ENCODE data around the gene KLK11. TPM values are rescaled to one million over a fixed set of nuclear protein-coding genes. Genes with fewer than 3 reads are reported as not detected.

Gene KLK11
- polyA plus RNA-seq, 1 experiment, result not detected

DNA sequence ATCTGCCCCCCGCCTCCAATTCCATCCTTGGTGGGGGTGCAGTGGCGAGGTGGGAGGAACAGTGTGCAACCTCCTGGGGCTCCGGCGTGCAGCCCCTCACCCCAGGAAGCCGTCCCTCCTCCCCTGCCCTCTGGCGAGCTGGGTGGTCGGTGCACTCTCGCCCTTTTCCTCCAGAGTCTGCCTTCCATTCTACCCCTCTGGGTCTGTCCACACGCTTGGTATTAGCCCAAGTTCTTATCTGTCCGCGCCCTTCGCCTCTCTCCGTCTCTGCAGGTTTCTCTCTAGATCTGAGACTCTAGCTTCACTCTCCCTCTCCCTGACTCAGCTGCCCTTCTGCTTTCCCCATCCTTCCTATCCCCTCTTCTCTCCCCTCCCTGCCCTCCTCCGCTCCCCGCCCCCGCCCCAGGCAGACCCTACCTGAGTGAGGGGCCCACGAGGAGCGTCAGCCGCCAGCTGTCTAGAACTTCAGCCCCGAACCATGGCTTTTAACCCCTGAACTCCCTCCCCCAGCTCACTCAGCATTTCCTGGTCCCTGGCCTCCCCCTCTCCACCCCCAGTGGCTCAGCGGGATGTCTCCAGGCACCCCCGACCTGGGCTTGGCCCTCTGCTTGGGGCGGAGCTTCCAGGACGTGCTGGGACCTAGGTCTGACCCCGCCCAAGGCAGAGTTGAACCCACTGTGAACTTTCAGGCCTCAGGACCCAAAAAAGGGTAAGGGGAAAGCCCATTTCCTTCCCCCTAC is 39.0 kb upstream of the KLK11 start:
- no peak for DNase-seq (ENCODE audit: low read depth)
- TF ChIP-seq, protein P1, sequence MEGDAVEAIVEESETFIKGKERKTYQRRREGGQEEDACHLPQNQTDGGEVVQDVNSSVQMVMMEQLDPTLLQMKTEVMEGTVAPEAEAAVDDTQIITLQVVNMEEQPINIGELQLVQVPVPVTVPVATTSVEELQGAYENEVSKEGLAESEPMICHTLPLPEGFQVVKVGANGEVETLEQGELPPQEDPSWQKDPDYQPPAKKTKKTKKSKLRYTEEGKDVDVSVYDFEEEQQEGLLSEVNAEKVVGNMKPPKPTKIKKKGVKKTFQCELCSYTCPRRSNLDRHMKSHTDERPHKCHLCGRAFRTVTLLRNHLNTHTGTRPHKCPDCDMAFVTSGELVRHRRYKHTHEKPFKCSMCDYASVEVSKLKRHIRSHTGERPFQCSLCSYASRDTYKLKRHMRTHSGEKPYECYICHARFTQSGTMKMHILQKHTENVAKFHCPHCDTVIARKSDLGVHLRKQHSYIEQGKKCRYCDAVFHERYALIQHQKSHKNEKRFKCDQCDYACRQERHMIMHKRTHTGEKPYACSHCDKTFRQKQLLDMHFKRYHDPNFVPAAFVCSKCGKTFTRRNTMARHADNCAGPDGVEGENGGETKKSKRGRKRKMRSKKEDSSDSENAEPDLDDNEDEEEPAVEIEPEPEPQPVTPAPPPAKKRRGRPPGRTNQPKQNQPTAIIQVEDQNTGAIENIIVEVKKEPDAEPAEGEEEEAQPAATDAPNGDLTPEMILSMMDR (IDR thresholded peaks at IDR 0.05; ENCODE audit: insufficient read depth, low read depth, low read length), result no peak
- Histone ChIP-seq H3K4me3 (ENCODE audit: low read depth, low read length) (no peak overlapping the region), H3K27me3 (ENCODE audit: control insufficient read depth, insufficient read depth, low read length) (no peaks in the 10 kb centered on the region), H3K36me3 (ENCODE audit: control insufficient read depth, insufficient read depth, low read length) (no peaks in the 10 kb centered on the region)
- ChIA-PET CTCF (no interaction called here), POLR2A (no interaction called here)

DNA sequence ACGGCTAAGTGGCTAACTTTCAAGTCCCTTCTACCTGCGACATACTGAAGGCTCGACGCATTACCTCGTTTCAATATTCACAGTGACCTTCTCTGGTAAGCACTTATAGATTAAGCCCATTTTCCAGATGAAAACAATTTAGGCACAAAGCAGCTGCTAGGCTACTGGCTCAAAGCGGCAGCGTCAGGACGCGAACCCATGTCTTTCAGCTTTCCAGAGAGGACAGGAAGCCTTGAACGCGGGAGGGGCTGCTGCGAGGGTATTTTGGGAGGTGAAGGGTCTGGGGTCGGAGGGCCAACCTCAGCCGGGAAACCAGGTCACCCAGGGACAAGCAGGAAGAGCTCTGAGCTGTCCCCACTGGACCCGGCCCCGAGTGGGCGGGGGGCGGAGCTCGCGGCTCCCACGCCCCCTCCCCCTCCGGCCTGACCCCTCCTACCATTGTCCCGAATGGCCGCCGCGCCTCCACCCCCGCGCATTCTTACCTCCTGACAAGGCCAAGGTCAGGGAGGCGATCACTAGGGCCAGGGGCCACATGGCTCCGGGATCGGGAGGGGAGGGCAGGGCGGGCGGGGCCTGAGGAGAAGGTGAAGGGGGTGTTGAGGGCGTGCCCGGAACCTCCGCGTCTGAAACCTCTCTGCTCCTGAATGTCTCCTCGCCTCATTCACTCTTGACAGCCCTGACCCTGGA is 38.3 kb upstream of the KLK11 start, which contains the start of gene KLK13:
Gene KLK13 (minus strand): TSS at position 559 of the 687 bp plus-strand sequence. CDS start 25 bp downstream, at position 534.
- CTCF ChIA-PET, result no interaction called here
- DNase-seq (ENCODE audit: low read depth), result no peak
- TF ChIP-seq, protein P1 (IDR thresholded peaks at IDR 0.05; ENCODE audit: insufficient read depth, low read depth, low read length), result no peak
- POLR2A ChIA-PET, result no interaction called here
- H3K36me3 ChIP-seq (ENCODE audit: control insufficient read depth, insufficient read depth, low read length), result no peaks in the 10 kb centered on the region
- H3K4me3 ChIP-seq (ENCODE audit: low read depth, low read length), result no peak within 1 kb of the TSS
- H3K27me3 ChIP-seq (ENCODE audit: control insufficient read depth, insufficient read depth, low read length), result no peaks in the 10 kb centered on the region

DNA sequence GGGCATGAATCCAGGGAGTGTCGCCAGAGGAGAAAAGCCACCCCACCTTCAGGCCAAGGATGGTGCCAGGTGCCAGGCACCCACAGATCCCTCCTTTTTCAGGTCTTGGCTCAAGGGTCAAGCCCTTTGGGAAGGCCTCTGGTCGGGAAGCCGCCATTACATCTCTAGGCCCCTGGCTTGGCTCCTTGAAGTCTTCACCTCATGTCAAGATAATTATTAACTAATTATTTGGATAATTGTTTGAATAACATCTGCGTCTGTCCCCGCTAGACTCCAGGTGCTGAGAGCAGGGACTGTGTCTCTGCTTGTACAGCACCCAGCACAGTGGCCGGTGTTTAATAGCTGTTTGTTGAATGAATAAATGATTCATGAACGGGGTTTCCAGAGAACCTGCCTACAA is 37.2 kb upstream of the KLK11 start:
- no peak for DNase-seq (ENCODE audit: low read depth)
- no peaks in the 10 kb centered on the region for H3K27me3 ChIP-seq (ENCODE audit: control insufficient read depth, insufficient read depth, low read length)

DNA sequence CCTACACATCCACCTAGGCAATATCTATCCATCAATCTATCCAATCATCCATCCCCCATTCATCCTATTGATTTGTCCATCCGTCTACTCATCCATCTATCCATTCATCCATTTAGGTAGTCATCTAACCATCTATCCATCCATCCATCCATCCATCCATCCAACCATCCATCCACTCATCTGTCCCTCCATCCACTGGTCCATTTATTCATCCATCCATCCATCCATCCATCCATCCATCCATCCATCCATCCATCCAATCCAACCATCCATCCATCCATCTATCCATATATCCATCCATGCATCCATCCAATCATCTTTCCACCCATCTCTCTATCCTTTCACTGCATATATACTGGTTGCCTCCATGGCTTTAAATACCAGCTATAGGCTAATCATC is 34.6 kb upstream of the KLK11 start:
- ChIA-PET CTCF (no interaction called here), POLR2A (no interaction called here)
- TF ChIP-seq, protein P1 (IDR thresholded peaks at IDR 0.05; ENCODE audit: insufficient read depth, low read depth, low read length), result no peak
- no peaks in the 10 kb centered on the region for H3K36me3 ChIP-seq (ENCODE audit: control insufficient read depth, insufficient read depth, low read length)
- no peak for DNase-seq (ENCODE audit: low read depth)
- no peak overlapping the region for H3K4me3 ChIP-seq (ENCODE audit: low read depth, low read length)
- H3K27me3 ChIP-seq (ENCODE audit: control insufficient read depth, insufficient read depth, low read length), result no peaks in the 10 kb centered on the region

More for the DNA sequence above, 37.2 kb upstream of the KLK11 start:
- TF ChIP-seq, protein P1 (IDR thresholded peaks at IDR 0.05; ENCODE audit: insufficient read depth, low read depth, low read length), result no peak
- H3K36me3 ChIP-seq (ENCODE audit: control insufficient read depth, insufficient read depth, low read length), result no peaks in the 10 kb centered on the region
- ChIA-PET CTCF (no interaction called here), POLR2A (no interaction called here)
- H3K4me3 ChIP-seq (ENCODE audit: low read depth, low read length), result no peak overlapping the region

DNA sequence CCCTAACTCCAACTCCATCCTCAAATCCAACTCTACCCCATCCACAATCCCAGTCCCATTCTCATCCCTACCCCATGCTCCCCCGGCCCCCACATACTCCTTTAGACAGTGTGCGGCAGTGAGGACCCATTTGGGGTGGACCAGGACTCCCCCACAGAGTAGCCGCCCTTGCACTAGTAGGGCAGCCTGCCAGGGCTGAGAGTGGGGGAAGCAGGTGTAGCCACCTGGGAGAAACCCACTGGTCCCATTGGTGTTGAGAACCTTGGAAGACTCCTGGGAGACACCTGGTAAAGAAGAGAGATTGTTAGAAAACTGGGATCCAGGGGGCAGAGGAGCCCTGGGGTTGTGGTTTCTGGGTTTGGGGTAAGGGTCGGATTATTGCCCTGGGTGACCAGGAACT is 33.9 kb upstream of the KLK11 start:
- no peak overlapping the region for H3K4me3 ChIP-seq (ENCODE audit: low read depth, low read length)
- H3K36me3 ChIP-seq (ENCODE audit: control insufficient read depth, insufficient read depth, low read length), result no peaks in the 10 kb centered on the region
- ChIA-PET CTCF (no interaction called here), POLR2A (no interaction called here)
- no peak for DNase-seq (ENCODE audit: low read depth)
- TF ChIP-seq, protein P1 (IDR thresholded peaks at IDR 0.05; ENCODE audit: insufficient read depth, low read depth, low read length), result no peak
- H3K27me3 ChIP-seq (ENCODE audit: control insufficient read depth, insufficient read depth, low read length), result no peaks in the 10 kb centered on the region

All from BJ (cell line).